ENCODE data around the gene HMGCS1. TPM values are rescaled to one million over a fixed set of nuclear protein-coding genes. Genes with fewer than 3 reads are reported as not detected.

The HMGCS1 gene
- total RNA-seq, 1 experiment from 2014 or later = 211 TPM

DNA sequence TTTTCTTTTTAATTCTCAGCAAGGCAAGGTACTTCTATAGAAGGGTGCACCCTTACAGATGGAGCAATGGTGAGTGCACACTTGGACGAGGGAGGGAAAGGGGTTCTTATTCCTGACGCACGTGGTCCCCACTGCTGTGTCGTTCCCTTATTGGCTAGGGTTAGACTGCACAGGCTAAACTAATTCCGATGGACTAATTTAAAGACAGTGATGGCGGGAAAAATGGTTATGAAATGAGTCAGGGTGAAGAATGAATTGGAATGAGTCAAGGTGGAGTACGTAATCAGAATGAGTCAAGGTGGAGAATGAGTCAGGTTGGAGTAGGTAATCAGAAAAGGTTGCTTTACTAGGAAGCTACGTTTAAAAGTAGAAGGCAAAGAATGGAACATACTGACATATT lies 2.1 kb upstream of the HMGCS1 start:
- H3K4me1 Mint-ChIP-seq (ENCODE audit: low read depth, unreplicated experiment) = peaks cover 24% of the 10 kb centered on the region
- no peaks in the 10 kb centered on the region for H3K9me3 Mint-ChIP-seq (ENCODE audit: unreplicated experiment)
- TF ChIP-seq, protein P1, sequence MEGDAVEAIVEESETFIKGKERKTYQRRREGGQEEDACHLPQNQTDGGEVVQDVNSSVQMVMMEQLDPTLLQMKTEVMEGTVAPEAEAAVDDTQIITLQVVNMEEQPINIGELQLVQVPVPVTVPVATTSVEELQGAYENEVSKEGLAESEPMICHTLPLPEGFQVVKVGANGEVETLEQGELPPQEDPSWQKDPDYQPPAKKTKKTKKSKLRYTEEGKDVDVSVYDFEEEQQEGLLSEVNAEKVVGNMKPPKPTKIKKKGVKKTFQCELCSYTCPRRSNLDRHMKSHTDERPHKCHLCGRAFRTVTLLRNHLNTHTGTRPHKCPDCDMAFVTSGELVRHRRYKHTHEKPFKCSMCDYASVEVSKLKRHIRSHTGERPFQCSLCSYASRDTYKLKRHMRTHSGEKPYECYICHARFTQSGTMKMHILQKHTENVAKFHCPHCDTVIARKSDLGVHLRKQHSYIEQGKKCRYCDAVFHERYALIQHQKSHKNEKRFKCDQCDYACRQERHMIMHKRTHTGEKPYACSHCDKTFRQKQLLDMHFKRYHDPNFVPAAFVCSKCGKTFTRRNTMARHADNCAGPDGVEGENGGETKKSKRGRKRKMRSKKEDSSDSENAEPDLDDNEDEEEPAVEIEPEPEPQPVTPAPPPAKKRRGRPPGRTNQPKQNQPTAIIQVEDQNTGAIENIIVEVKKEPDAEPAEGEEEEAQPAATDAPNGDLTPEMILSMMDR (IDR thresholded peaks at IDR 0.05; ENCODE audit: insufficient read depth in 1 of 2, low read depth in 1 of 2, low read length in 1 of 2, severe bottlenecking in 1 of 2, unreplicated experiment in 1 of 2) = no peak
- H3K36me3 ChIP-seq (ENCODE audit: control insufficient read depth, insufficient read depth, low read length) = peaks cover 6% of the 10 kb centered on the region; the same call in 1 of the 2 replicates
- ChIA-PET CTCF (no interaction called here), POLR2A (interaction anchor here (0.8 kb wide), 1 partner anchor 200 kb away, joined by 3 read pairs; the partner anchor contains the start of gene C5orf34)
- BruUV-seq (replicated peaks) = no TSS peak
- intact Hi-C loops (cut with micrococcal nuclease; ENCODE audit: unreplicated experiment) = no loop called here
- H3K4me3 ChIP-seq (ENCODE audit: low read depth, low read length) = no peak overlapping the region
- H3K27me3 Mint-ChIP-seq (ENCODE audit: insufficient read depth, unreplicated experiment) = no peaks in the 10 kb centered on the region
- DNase-seq = peak in 1 of 2 experiments; percentile 47
- no peaks in the 10 kb centered on the region for H3K27me3 ChIP-seq (replicated peaks; ENCODE audit: control insufficient read depth, insufficient read depth, low read length)
- H3K9me3 ChIP-seq = no peaks in the 10 kb centered on the region
- H3K4me3 Mint-ChIP-seq (ENCODE audit: unreplicated experiment) = peak overlapping the region; percentile 74
- peaks cover 43% of the 10 kb centered on the region for H3K36me3 Mint-ChIP-seq (ENCODE audit: insufficient read depth, unreplicated experiment)
- peak overlapping the region; percentile 83 for H3K27ac Mint-ChIP-seq (ENCODE audit: unreplicated experiment)
- peaks cover 38% of the 10 kb centered on the region for H3K4me1 ChIP-seq

DNA sequence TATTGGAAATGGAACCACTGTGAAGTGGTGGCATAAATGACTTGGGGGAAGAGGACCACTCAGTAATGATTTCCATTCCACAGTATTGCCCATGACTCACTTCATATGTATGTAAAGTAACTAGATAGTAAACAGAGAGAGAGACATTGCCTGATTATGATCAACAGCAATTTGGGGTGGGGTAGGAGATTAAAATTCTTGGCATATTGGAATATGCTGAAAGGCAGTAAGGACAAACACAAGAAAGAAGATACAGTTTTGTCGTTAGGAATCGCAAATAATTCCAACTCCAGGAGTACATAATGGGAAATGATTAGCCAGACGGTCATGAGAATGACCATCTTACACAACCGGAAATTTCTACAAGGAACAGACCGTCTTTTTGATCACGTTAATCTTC lies 1.5 kb upstream of the HMGCS1 start:
- Histone ChIP-seq H3K9me3 (no peaks in the 10 kb centered on the region), H3K4me3 (ENCODE audit: low read depth, low read length) (no peak overlapping the region), H3K4me1 (peaks cover 44% of the 10 kb centered on the region), H3K36me3 (ENCODE audit: control insufficient read depth, insufficient read depth, low read length) (peaks cover 6% of the 10 kb centered on the region; the same call in 1 of the 2 replicates), H3K27me3 (replicated peaks; ENCODE audit: control insufficient read depth, insufficient read depth, low read length) (no peaks in the 10 kb centered on the region)
- Mint-ChIP-seq H3K27ac (ENCODE audit: unreplicated experiment) (peak overlapping the region; percentile 83), H3K36me3 (ENCODE audit: insufficient read depth, unreplicated experiment) (peaks cover 48% of the 10 kb centered on the region), H3K4me3 (ENCODE audit: unreplicated experiment) (peak overlapping the region; percentile 74), H3K27me3 (ENCODE audit: insufficient read depth, unreplicated experiment) (no peaks in the 10 kb centered on the region), H3K9me3 (ENCODE audit: unreplicated experiment) (no peaks in the 10 kb centered on the region), H3K4me1 (ENCODE audit: low read depth, unreplicated experiment) (peaks cover 24% of the 10 kb centered on the region)
- no TSS peak for BruUV-seq (replicated peaks)
- TF ChIP-seq, protein P1 (IDR thresholded peaks at IDR 0.05; ENCODE audit: insufficient read depth in 1 of 2, low read depth in 1 of 2, low read length in 1 of 2, severe bottlenecking in 1 of 2, unreplicated experiment in 1 of 2) = no peak
- ChIA-PET POLR2A (no interaction called here), CTCF (interaction anchor here (2.2 kb wide), 1 partner anchor 75 kb away, joined by 25 read pairs; no protein-coding TSS in a partner anchor)
- intact Hi-C loops (cut with micrococcal nuclease; ENCODE audit: unreplicated experiment) = no loop called here
- DNase-seq = peak in 1 of 2 experiments; percentile 72

DNA sequence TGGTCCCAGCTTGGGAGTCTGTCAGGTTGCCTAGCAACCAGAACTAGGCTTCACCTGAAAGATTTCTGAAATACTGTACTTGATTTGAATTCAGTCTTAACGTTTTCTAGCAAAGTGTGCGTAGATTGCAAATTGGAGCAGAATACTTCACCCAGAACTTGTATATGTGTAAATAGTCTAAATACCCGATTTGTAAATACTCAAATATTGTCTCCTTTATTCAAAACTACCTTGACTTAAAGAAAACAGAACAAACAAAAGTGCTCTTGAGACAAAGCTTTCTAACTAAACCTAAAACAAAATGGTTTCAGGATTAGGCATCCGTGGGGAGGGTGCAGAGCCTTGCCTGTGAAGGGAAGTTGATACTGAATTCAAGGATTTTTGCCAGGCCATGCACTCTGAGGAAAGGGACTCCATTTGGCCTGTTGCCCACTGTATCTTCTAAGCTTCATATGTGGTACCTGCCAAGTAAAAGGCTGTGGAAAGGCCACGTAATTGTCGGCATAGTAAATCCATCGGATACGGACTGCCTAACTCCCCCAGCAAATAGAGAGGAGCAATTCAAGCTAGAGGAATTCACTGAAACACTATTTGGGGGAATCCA lies 744 bp upstream of the HMGCS1 start:
- CTCF ChIA-PET = interaction anchor here (0.8 to 2.2 kb wide), 4 partner anchors 34 to 208 kb away, joined by 4 to 25 read pairs (median 14); partner anchors contain the start of gene TMEM267
- Histone ChIP-seq H3K27me3 (replicated peaks; ENCODE audit: control insufficient read depth, insufficient read depth, low read length) (no peaks in the 10 kb centered on the region), H3K4me3 (ENCODE audit: low read depth, low read length) (0 out of 2 replicates have a peak overlapping the region, but pooled peaks have one; percentile 14), H3K4me1 (peaks cover 49% of the 10 kb centered on the region), H3K9me3 (no peaks in the 10 kb centered on the region), H3K36me3 (ENCODE audit: control insufficient read depth, insufficient read depth, low read length) (peaks cover 6% of the 10 kb centered on the region; the same call in 1 of the 2 replicates)
- intact Hi-C loops (cut with micrococcal nuclease; ENCODE audit: unreplicated experiment) = loop anchor here (1.0 to 2.0 kb wide), 5 partner anchors 34 to 249 kb away; partner anchors contain the start of genes TMEM267 and ZNF131
- DNase-seq = peak in 1 of 2 experiments; percentile 29
- no peaks in the 10 kb centered on the region for H3K9me3 Mint-ChIP-seq (ENCODE audit: unreplicated experiment)
- POLR2A ChIA-PET = interaction anchor here (0.6 to 2.3 kb wide), 12 partner anchors 18 to 201 kb away, joined by 3 to 24 read pairs (median 4); partner anchors contain the start of genes C5orf34, TMEM267 and ZNF131
- TSS peak; percentile 65 for BruUV-seq (replicated peaks)
- TF ChIP-seq, protein P1 (IDR thresholded peaks at IDR 0.05; ENCODE audit: insufficient read depth in 1 of 2, low read depth in 1 of 2, low read length in 1 of 2, severe bottlenecking in 1 of 2, unreplicated experiment in 1 of 2) = no peak
- peaks cover 56% of the 10 kb centered on the region for H3K36me3 Mint-ChIP-seq (ENCODE audit: insufficient read depth, unreplicated experiment)
- H3K4me1 Mint-ChIP-seq (ENCODE audit: low read depth, unreplicated experiment) = peaks cover 30% of the 10 kb centered on the region
- H3K4me3 Mint-ChIP-seq (ENCODE audit: unreplicated experiment) = peak overlapping the region; percentile 99
- H3K27ac Mint-ChIP-seq (ENCODE audit: unreplicated experiment) = peak overlapping the region; percentile 83
- H3K27me3 Mint-ChIP-seq (ENCODE audit: insufficient read depth, unreplicated experiment) = no peaks in the 10 kb centered on the region
